ENCODE results near the gene CADM1. TPM values are rescaled to one million over a fixed set of nuclear protein-coding genes. Genes with fewer than 3 reads are reported as not detected.

Gene CADM1
- total RNA-seq, 2 donors from 2014 or later: 49.6 to 137 TPM

GRCh38 chr11:115272925-115273324, 231.3 kb downstream of the CADM1 start:
- intact Hi-C loops (cut with DNase I): no loop called here
- no peak overlapping the region for H3K27ac ChIP-seq
- no peaks in the 10 kb centered on the region for H3K27me3 ChIP-seq (replicated peaks; ENCODE audit: insufficient read depth)
- H3K4me1 ChIP-seq (replicated peaks): no peaks in the 10 kb centered on the region
- WGBS: 87% methylated on average over 4 of the region's 4 CpGs
- no peak for DNase-seq (ENCODE audit: low spot score)
- H3K36me3 ChIP-seq: no peaks in the 10 kb centered on the region
- H3K4me3 ChIP-seq: no peak overlapping the region
- no peak for TF ChIP-seq POLR2A (IDR thresholded peaks at IDR 0.05)
- no peak for TF ChIP-seq CTCF (IDR thresholded peaks at IDR 0.05)
- no peak for TF ChIP-seq POLR2AphosphoS5 (IDR thresholded peaks at IDR 0.05)
- no peaks in the 10 kb centered on the region for H3K9me3 ChIP-seq

GRCh38 chr11:115271643-115272042, 232.6 kb downstream of the CADM1 start:
- H3K27ac ChIP-seq: no peak overlapping the region
- no peaks in the 10 kb centered on the region for H3K27me3 ChIP-seq (replicated peaks; ENCODE audit: insufficient read depth)
- H3K9me3 ChIP-seq: no peaks in the 10 kb centered on the region
- no peak for TF ChIP-seq POLR2A (IDR thresholded peaks at IDR 0.05)
- no peak for TF ChIP-seq CTCF (IDR thresholded peaks at IDR 0.05)
- TF ChIP-seq POLR2AphosphoS5 (IDR thresholded peaks at IDR 0.05): no peak
- no peaks in the 10 kb centered on the region for H3K36me3 ChIP-seq
- no peaks in the 10 kb centered on the region for H3K4me1 ChIP-seq (replicated peaks)
- no peak for DNase-seq (ENCODE audit: low spot score)
- H3K4me3 ChIP-seq: no peak overlapping the region
- intact Hi-C loops (cut with DNase I): no loop called here

- TF ChIP-seq POLR2AphosphoS5 (IDR thresholded peaks at IDR 0.05) (no peak), CTCF (IDR thresholded peaks at IDR 0.05) (no peak), POLR2A (IDR thresholded peaks at IDR 0.05) (no peak)
- WGBS: 93% methylated on average over 8 of the region's 8 CpGs
- no peaks in the 10 kb centered on the region for H3K9me3 ChIP-seq
- H3K27me3 ChIP-seq (replicated peaks; ENCODE audit: insufficient read depth): no peaks in the 10 kb centered on the region
- no peaks in the 10 kb centered on the region for H3K36me3 ChIP-seq
- H3K4me1 ChIP-seq (replicated peaks): no peaks in the 10 kb centered on the region
- intact Hi-C loops (cut with DNase I): no loop called here
- H3K4me3 ChIP-seq: no peak overlapping the region
- H3K27ac ChIP-seq: no peak overlapping the region
- no peak for DNase-seq (ENCODE audit: low spot score)
These were observed 234.8 kb downstream of the CADM1 start for GRCh38 chr11:115269191-115269950.

GRCh38 chr11:115267871-115268270, 236.3 kb downstream of the CADM1 start:
- intact Hi-C loops (cut with DNase I): no loop called here
- no peaks in the 10 kb centered on the region for H3K4me1 ChIP-seq (replicated peaks)
- no peaks in the 10 kb centered on the region for H3K9me3 ChIP-seq
- H3K36me3 ChIP-seq: no peaks in the 10 kb centered on the region
- no peak overlapping the region for H3K4me3 ChIP-seq
- H3K27ac ChIP-seq: no peak overlapping the region
- no peak for TF ChIP-seq CTCF (IDR thresholded peaks at IDR 0.05)
- TF ChIP-seq POLR2AphosphoS5 (IDR thresholded peaks at IDR 0.05): no peak
- no peak for TF ChIP-seq POLR2A (IDR thresholded peaks at IDR 0.05)
- no peak for DNase-seq (ENCODE audit: low spot score)
- 92% methylated on average over 7 of the region's 7 CpGs for WGBS
- no peaks in the 10 kb centered on the region for H3K27me3 ChIP-seq (replicated peaks; ENCODE audit: insufficient read depth)

- 44% methylated on average over 8 of the region's 8 CpGs for WGBS
- H3K9me3 ChIP-seq: no peaks in the 10 kb centered on the region
- H3K4me3 ChIP-seq: no peak overlapping the region
- DNase-seq (ENCODE audit: low spot score): no peak
- H3K27ac ChIP-seq: no peak overlapping the region
- no peaks in the 10 kb centered on the region for H3K27me3 ChIP-seq (replicated peaks; ENCODE audit: insufficient read depth)
- intact Hi-C loops (cut with DNase I): no loop called here
- H3K36me3 ChIP-seq: no peaks in the 10 kb centered on the region
- no peaks in the 10 kb centered on the region for H3K4me1 ChIP-seq (replicated peaks)
- TF ChIP-seq POLR2A (IDR thresholded peaks at IDR 0.05) (no peak), POLR2AphosphoS5 (IDR thresholded peaks at IDR 0.05) (no peak), CTCF (IDR thresholded peaks at IDR 0.05) (no peak)
These were observed 236.9 kb downstream of the CADM1 start for GRCh38 chr11:115267238-115267781.

All from prostate gland (tissue), 2 donors.